Stomach (tissue), 4 donors: Measurements from ENCODE around the gene FGD3.

Source experiments
- CTCF ChIP-seq, 7 experiments: fragments of 450-650 bp in 4 of 7; fragments of 200-600 bp in 3 of 7; sonication (generic) in 3 of 7; IDR thresholded peaks; one replicate each; pipeline ENCODE4 v1.5.1; 2016 to 2019; ENCODE audit warnings: antibody characterized with exemption in 7 of 7, control low read depth in 2 of 7, mild to moderate bottlenecking in 1 of 7
- EP300 ChIP-seq: sonication (generic); formaldehyde crosslinking; IDR thresholded peaks from one replicate; pipeline ENCODE4 v1.6.1; 2017; ENCODE audit warnings: antibody characterized with exemption
- POLR2A ChIP-seq, 4 donors: fragments of 450-650 bp; IDR thresholded peaks; one replicate each; pipeline ENCODE4 v1.6.1; 2016; ENCODE audit warnings: antibody characterized with exemption in 4 of 4, control low read depth in 2 of 4, mild to moderate bottlenecking in 1 of 4, moderate library complexity in 1 of 4
- POLR2AphosphoS5 ChIP-seq, 3 donors: sonication (generic); formaldehyde crosslinking; IDR thresholded peaks; one replicate each; pipeline ENCODE4 v1.6.1; 2016; ENCODE audit warnings: antibody characterized with exemption in 3 of 3

GRCh38 chr9:93035821-93036351 is 88.6 kb downstream of the FGD3 start:
- TF ChIP-seq CTCF (IDR thresholded peaks at IDR 0.05) (no peak), EP300 (no peak), POLR2AphosphoS5 (IDR thresholded peaks at IDR 0.05) (no peak), POLR2A (IDR thresholded peaks at IDR 0.05) (no peak)
